GM12874 (cell line): ENCODE measurements around the gene PPP1R3D.

ENCODE experiments used
- CTCF ChIP-seq: IDR thresholded peaks from 2 replicates; pipeline ENCODE4 v1.5.1; 2011; ENCODE audit warnings: low read depth, mild to moderate bottlenecking, control low read depth, low read length, moderate library complexity; ENCODE audit not compliant: insufficient read depth

PPP1R3D gene

GRCh38 chr20:59977086-59977485, 37.0 kb upstream of the PPP1R3D start:
- no peak for TF ChIP-seq CTCF

- no peak for TF ChIP-seq CTCF
These were observed 36.2 kb upstream of the PPP1R3D start for GRCh38 chr20:59976156-59976782.

GRCh38 chr20:59972037-59972801, 32.1 kb upstream of the PPP1R3D start:
- TF ChIP-seq CTCF = no peak

- no peak for TF ChIP-seq CTCF
These were observed 31.3 kb upstream of the PPP1R3D start for GRCh38 chr20:59971428-59971827.

GRCh38 chr20:59966428-59966827, 26.3 kb upstream of the PPP1R3D start:
- no peak for TF ChIP-seq CTCF

GRCh38 chr20:59962155-59962554, 22.1 kb upstream of the PPP1R3D start:
- no peak for TF ChIP-seq CTCF

- no peak for TF ChIP-seq CTCF
These were observed 21.3 kb upstream of the PPP1R3D start for GRCh38 chr20:59961423-59961822.
